ENCODE results near the gene BAIAP2. TPM values are rescaled to one million over a fixed set of nuclear protein-coding genes. Genes with fewer than 3 reads are reported as not detected.
A peak's percentile ranks its signal among the peaks of the same experiment; 100 is the strongest.

Gene BAIAP2
- total and polyA plus RNA-seq, 2 of the 13 experiments (the other 11 are each of a cell fraction or from before 2014, with no cell fraction given), result 22.5 to 24.0 TPM

DNA sequence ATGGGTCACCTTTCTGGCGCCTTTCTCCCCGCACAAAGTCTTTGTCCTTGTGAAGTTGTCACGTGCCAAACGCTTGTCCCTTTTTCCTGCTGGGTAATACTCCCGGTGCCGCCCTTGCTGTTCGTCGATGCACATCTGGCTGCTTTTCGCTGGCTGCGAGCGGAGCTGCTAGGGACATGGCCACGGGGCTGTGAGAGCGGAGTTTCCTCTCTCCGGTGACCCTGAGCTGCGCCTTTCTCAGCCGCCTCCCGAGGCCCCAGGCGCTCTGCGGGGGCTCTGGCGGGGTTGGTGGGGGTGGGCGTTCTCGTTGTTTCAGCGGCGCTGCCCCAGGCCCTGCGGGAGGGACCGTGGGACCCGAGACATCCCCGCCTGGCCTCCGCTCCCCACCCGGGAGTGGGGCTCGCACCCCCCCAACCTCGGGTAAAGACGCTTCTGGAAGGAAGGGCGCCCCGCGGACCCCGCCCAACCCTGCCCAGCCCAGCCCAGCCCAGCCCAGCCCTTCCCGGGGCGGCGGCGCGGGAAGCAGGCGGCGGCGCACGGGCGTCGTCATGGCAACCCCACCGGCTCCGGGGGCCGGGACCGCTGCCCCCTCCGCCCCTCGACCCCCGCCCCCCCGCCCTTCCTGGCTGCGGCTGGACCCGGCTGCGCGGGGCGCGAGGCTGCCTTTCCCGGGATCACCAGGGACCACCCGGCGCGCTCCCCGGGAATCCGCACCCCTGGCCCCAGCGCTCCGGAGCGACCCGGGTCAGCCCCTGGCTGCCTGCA, 31.1 kb upstream of the BAIAP2 start (continued):
- TF ChIP-seq, protein P1, sequence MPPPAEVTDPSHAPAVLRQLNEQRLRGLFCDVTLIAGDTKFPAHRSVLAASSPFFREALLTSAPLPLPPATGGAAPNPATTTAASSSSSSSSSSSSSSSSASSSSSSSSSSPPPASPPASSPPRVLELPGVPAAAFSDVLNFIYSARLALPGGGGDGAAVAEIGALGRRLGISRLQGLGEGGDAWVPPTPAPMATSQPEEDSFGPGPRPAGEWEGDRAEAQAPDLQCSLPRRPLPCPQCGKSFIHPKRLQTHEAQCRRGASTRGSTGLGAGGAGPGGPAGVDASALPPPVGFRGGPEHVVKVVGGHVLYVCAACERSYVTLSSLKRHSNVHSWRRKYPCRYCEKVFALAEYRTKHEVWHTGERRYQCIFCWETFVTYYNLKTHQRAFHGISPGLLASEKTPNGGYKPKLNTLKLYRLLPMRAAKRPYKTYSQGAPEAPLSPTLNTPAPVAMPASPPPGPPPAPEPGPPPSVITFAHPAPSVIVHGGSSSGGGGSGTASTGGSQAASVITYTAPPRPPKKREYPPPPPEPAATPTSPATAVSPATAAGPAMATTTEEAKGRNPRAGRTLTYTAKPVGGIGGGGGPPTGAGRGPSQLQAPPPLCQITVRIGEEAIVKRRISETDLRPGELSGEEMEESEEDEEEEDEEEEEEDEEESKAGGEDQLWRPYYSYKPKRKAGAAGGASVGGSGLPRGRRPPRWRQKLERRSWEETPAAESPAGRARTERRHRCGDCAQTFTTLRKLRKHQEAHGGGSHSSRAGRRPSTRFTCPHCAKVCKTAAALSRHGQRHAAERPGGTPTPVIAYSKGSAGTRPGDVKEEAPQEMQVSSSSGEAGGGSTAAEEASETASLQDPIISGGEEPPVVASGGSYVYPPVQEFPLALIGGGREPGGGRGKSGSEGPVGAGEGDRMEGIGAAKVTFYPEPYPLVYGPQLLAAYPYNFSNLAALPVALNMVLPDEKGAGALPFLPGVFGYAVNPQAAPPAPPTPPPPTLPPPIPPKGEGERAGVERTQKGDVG (CRISPR knock-in tag; IDR thresholded peaks at IDR 0.05; ENCODE audit: borderline replicate concordance), result no peak
- TF ChIP-seq, protein P2, sequence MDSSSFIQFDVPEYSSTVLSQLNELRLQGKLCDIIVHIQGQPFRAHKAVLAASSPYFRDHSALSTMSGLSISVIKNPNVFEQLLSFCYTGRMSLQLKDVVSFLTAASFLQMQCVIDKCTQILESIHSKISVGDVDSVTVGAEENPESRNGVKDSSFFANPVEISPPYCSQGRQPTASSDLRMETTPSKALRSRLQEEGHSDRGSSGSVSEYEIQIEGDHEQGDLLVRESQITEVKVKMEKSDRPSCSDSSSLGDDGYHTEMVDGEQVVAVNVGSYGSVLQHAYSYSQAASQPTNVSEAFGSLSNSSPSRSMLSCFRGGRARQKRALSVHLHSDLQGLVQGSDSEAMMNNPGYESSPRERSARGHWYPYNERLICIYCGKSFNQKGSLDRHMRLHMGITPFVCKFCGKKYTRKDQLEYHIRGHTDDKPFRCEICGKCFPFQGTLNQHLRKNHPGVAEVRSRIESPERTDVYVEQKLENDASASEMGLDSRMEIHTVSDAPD (CRISPR knock-in tag; IDR thresholded peaks at IDR 0.05), result no peak
- TF ChIP-seq ZFP37 (CRISPR knock-in tag; IDR thresholded peaks at IDR 0.05; ENCODE audit: borderline replicate concordance) (no peak), SKI (IDR thresholded peaks at IDR 0.05; ENCODE audit: partially characterized antibody) (no peak), ZNF75D (CRISPR knock-in tag; IDR thresholded peaks at IDR 0.05; ENCODE audit: borderline replicate concordance) (no peak), ZNF431 (CRISPR knock-in tag; IDR thresholded peaks at IDR 0.05; ENCODE audit: borderline replicate concordance, low read depth) (no peak), CAMTA2 (CRISPR knock-in tag; IDR thresholded peaks at IDR 0.05; ENCODE audit: borderline replicate concordance) (no peak), ZNF770 (CRISPR knock-in tag; IDR thresholded peaks at IDR 0.05) (no peak), MTA1 (CRISPR knock-in tag; IDR thresholded peaks at IDR 0.05; ENCODE audit: borderline replicate concordance) (no peak), ZBTB7A (CRISPR knock-in tag; IDR thresholded peaks at IDR 0.05) (no peak), MXD1 (CRISPR knock-in tag; IDR thresholded peaks at IDR 0.05) (no peak), PRPF4 (IDR thresholded peaks at IDR 0.05; ENCODE audit: low read depth, low read length, poor library complexity, severe bottlenecking) (peak; percentile 35), DMTF1 (CRISPR knock-in tag; IDR thresholded peaks at IDR 0.05) (no peak)
- TF ChIP-seq, protein P3, sequence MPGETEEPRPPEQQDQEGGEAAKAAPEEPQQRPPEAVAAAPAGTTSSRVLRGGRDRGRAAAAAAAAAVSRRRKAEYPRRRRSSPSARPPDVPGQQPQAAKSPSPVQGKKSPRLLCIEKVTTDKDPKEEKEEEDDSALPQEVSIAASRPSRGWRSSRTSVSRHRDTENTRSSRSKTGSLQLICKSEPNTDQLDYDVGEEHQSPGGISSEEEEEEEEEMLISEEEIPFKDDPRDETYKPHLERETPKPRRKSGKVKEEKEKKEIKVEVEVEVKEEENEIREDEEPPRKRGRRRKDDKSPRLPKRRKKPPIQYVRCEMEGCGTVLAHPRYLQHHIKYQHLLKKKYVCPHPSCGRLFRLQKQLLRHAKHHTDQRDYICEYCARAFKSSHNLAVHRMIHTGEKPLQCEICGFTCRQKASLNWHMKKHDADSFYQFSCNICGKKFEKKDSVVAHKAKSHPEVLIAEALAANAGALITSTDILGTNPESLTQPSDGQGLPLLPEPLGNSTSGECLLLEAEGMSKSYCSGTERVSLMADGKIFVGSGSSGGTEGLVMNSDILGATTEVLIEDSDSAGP (CRISPR knock-in tag; IDR thresholded peaks at IDR 0.05; ENCODE audit: borderline replicate concordance), result no peak
